ENCODE measurements around the gene WNT7B.

DNA sequence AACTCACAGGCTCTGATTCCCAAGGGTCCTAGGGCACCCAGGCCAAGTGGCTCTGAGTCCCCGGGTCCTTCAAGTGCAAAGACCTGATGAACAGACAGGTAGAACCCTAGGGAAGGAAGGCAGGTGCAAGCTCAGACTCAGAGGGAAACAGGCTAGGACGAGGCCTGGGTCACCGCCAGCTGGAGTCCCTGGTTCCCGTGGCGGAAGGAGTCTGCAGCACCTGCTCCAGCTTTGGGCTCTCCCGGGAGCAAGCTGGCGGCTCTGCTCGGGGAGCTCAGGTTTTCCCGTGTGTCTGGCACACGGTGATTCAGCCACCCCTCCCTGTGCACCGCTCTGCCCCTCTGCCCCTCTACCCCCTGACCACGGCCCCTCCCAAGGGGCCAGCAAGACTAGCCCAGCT lies 59.8 kb downstream of the WNT7B start:
- TF ChIP-seq, protein P1, sequence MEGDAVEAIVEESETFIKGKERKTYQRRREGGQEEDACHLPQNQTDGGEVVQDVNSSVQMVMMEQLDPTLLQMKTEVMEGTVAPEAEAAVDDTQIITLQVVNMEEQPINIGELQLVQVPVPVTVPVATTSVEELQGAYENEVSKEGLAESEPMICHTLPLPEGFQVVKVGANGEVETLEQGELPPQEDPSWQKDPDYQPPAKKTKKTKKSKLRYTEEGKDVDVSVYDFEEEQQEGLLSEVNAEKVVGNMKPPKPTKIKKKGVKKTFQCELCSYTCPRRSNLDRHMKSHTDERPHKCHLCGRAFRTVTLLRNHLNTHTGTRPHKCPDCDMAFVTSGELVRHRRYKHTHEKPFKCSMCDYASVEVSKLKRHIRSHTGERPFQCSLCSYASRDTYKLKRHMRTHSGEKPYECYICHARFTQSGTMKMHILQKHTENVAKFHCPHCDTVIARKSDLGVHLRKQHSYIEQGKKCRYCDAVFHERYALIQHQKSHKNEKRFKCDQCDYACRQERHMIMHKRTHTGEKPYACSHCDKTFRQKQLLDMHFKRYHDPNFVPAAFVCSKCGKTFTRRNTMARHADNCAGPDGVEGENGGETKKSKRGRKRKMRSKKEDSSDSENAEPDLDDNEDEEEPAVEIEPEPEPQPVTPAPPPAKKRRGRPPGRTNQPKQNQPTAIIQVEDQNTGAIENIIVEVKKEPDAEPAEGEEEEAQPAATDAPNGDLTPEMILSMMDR (IDR thresholded peaks at IDR 0.05; ENCODE audit: low read depth, low read length, poor library complexity, severe bottlenecking): no peak
- no peak for TF ChIP-seq EZH2phosphoT487 (IDR thresholded peaks at IDR 0.05; ENCODE audit: borderline replicate concordance, low read length)
